ENCODE measurements around the gene RNH1. TPM values are rescaled to one million over a fixed set of nuclear protein-coding genes. Genes with fewer than 3 reads are reported as not detected.

The RNH1 gene
- total RNA-seq, 1 experiment from 2014 or later: 345 TPM

DNA sequence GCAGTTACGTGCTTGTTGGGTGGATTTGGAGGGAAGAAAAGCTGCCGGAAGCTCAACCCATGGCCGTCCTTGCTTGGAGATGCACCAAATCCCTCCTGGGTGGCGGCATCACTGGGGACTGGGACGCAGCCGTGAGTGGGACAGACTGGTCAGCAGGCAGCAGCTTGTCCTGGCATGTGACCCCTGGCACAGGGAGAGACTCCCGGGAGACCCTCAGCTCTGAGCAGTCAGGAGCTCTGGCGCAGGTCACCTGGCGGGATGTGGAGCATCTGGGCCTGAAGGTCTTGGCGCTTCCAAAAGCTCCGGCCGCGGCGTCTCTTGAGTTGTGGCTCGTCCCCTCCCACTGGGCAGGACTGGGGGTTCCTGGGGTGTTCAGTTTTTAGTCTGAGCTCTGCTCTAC, 30.6 kb downstream of the RNH1 start:
- Histone ChIP-seq H3K9me3 (ENCODE audit: control insufficient read depth, insufficient read depth, low read depth, low read length) (no peaks in the 10 kb centered on the region), H3K27ac (ENCODE audit: low read length) (no peak overlapping the region), H3K36me3 (ENCODE audit: control insufficient read depth, insufficient read depth, low read length) (no peaks in the 10 kb centered on the region), H3K27me3 (ENCODE audit: control insufficient read depth, insufficient read depth, low read length) (no peaks in the 10 kb centered on the region), H3K4me3 (ENCODE audit: low read depth in 2 of 2, low read length in 2 of 2) (no peak overlapping the region), H3K4me1 (ENCODE audit: control insufficient read depth, insufficient read depth, low read length) (no peaks in the 10 kb centered on the region)
- ATAC-seq: no peak
- in situ Hi-C loops (cut with HindIII; ENCODE audit: low pct_unique_long_range_greater_than_20kb, low sequenced_read_pairs) (no loop called here), intact Hi-C loops (cut with micrococcal nuclease; ENCODE audit: unreplicated experiment) (no loop called here)
- ChIA-PET CTCF (no interaction called here), POLR2A (no interaction called here)
- no peak for DNase-seq (ENCODE audit: low read depth, low spot score)
- BruUV-seq (replicated peaks): no TSS peak
- TF ChIP-seq, protein P1, sequence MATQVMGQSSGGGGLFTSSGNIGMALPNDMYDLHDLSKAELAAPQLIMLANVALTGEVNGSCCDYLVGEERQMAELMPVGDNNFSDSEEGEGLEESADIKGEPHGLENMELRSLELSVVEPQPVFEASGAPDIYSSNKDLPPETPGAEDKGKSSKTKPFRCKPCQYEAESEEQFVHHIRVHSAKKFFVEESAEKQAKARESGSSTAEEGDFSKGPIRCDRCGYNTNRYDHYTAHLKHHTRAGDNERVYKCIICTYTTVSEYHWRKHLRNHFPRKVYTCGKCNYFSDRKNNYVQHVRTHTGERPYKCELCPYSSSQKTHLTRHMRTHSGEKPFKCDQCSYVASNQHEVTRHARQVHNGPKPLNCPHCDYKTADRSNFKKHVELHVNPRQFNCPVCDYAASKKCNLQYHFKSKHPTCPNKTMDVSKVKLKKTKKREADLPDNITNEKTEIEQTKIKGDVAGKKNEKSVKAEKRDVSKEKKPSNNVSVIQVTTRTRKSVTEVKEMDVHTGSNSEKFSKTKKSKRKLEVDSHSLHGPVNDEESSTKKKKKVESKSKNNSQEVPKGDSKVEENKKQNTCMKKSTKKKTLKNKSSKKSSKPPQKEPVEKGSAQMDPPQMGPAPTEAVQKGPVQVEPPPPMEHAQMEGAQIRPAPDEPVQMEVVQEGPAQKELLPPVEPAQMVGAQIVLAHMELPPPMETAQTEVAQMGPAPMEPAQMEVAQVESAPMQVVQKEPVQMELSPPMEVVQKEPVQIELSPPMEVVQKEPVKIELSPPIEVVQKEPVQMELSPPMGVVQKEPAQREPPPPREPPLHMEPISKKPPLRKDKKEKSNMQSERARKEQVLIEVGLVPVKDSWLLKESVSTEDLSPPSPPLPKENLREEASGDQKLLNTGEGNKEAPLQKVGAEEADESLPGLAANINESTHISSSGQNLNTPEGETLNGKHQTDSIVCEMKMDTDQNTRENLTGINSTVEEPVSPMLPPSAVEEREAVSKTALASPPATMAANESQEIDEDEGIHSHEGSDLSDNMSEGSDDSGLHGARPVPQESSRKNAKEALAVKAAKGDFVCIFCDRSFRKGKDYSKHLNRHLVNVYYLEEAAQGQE (IDR thresholded peaks at IDR 0.05; ENCODE audit: insufficient read depth in 1 of 2, low read depth in 2 of 2, low read length in 1 of 2): no peak
- TF ChIP-seq TCF7L2 (IDR thresholded peaks at IDR 0.05; ENCODE audit: low read depth, low read length) (no peak), SIN3A (IDR thresholded peaks at IDR 0.05; ENCODE audit: borderline replicate concordance, insufficient read depth, low read depth, low read length) (no peak), POLR2AphosphoS5 (IDR thresholded peaks at IDR 0.05; ENCODE audit: low read depth, low read length) (no peak)
- TF ChIP-seq, protein P2, sequence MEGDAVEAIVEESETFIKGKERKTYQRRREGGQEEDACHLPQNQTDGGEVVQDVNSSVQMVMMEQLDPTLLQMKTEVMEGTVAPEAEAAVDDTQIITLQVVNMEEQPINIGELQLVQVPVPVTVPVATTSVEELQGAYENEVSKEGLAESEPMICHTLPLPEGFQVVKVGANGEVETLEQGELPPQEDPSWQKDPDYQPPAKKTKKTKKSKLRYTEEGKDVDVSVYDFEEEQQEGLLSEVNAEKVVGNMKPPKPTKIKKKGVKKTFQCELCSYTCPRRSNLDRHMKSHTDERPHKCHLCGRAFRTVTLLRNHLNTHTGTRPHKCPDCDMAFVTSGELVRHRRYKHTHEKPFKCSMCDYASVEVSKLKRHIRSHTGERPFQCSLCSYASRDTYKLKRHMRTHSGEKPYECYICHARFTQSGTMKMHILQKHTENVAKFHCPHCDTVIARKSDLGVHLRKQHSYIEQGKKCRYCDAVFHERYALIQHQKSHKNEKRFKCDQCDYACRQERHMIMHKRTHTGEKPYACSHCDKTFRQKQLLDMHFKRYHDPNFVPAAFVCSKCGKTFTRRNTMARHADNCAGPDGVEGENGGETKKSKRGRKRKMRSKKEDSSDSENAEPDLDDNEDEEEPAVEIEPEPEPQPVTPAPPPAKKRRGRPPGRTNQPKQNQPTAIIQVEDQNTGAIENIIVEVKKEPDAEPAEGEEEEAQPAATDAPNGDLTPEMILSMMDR (IDR thresholded peaks at IDR 0.05): no peak

DNA sequence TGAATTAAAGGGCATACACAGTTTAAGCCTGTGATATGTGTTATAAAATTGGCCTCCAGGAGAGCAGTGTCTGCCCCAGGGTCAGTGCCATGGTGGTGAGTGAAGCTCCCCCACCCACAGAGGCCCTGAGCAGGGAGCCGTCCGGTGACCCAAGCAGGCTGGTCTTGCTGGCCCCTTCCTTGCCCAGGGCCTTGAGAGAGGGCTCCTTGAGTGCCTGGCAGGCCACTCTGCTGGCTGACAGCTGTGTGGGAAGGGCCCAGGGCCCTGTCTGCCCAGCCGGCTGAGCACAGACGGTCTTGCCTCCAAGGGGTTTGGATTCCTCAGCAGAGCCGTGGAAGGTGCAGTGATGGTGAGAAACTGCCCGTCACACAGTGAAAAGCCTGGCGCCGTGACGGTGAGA, 31.1 kb downstream of the RNH1 start:
- POLR2A ChIA-PET: no interaction called here
- Histone ChIP-seq H3K9me3 (ENCODE audit: control insufficient read depth, insufficient read depth, low read depth, low read length) (no peaks in the 10 kb centered on the region), H3K36me3 (ENCODE audit: control insufficient read depth, insufficient read depth, low read length) (no peaks in the 10 kb centered on the region), H3K27me3 (ENCODE audit: control insufficient read depth, insufficient read depth, low read length) (no peaks in the 10 kb centered on the region), H3K4me1 (ENCODE audit: control insufficient read depth, insufficient read depth, low read length) (no peaks in the 10 kb centered on the region), H3K27ac (ENCODE audit: low read length) (no peak overlapping the region), H3K4me3 (ENCODE audit: low read depth in 2 of 2, low read length in 2 of 2) (no peak overlapping the region)
- in situ Hi-C loops (cut with HindIII; ENCODE audit: low pct_unique_long_range_greater_than_20kb, low sequenced_read_pairs) (no loop called here), intact Hi-C loops (cut with micrococcal nuclease; ENCODE audit: unreplicated experiment) (no loop called here)
- ATAC-seq (no peak), DNase-seq (ENCODE audit: low read depth, low spot score) (no peak)
- no TSS peak for BruUV-seq (replicated peaks)
- TF ChIP-seq, protein P2 (IDR thresholded peaks at IDR 0.05): no peak
- CTCF ChIA-PET: no interaction called here

All from Panc1 (cell line).